Transverse colon (tissue), 4 donors: ENCODE data around the gene MYCT1. TPM values are rescaled to one million over a fixed set of nuclear protein-coding genes. Genes with fewer than 3 reads are reported as not detected.

Experiments
- DNase-seq: peaks from one replicate; pipeline ENCODE4 v3.0.0-alpha.2; 2019
- H3K27ac ChIP-seq, 4 donors: fragments of 200-600 bp; sonication (generic); 2 replicates each; pipeline ENCODE4 v1.5.1; 2016 to 2018; ENCODE audit warnings: inconsistent platforms in 4 of 4
- H3K27me3 ChIP-seq: fragments of 200-600 bp; sonication (generic); 2 replicates; pipeline ENCODE4 v1.5.1; 2017; ENCODE audit warnings: inconsistent platforms
- H3K36me3 ChIP-seq, 4 donors: fragments of 200-600 bp; sonication (generic); 2 replicates each; pipeline ENCODE4 v1.5.1; 2017 to 2019; ENCODE audit warnings: inconsistent platforms in 4 of 4
- H3K4me1 ChIP-seq, 4 donors: fragments of 200-600 bp; sonication (generic); 2 replicates each; pipeline ENCODE4 v1.5.1; 2017 to 2020; ENCODE audit warnings: inconsistent platforms in 4 of 4
- H3K4me3 ChIP-seq, 4 donors: fragments of 200-600 bp; sonication (generic); 1 replicate in 1 of 4; 2 replicates in 3 of 4; pipeline versions ENCODE4 v1.5.1 to v1.6.1; 2017 to 2019; ENCODE audit warnings: inconsistent platforms in 4 of 4
- H3K9me3 ChIP-seq, 2 donors: fragments of 200-600 bp; sonication (generic); 2 replicates each; pipeline ENCODE4 v1.5.1; 2017 to 2019; ENCODE audit warnings: inconsistent platforms in 2 of 2
- CTCF ChIP-seq, 5 experiments: fragments of 200-600 bp in 3 of 5; fragments of 450-650 bp in 2 of 5; sonication (generic) in 3 of 5; IDR thresholded peaks; 1 replicate in 2 of 5; 2 replicates in 3 of 5; pipeline ENCODE4 v1.5.1; 2016 to 2017; ENCODE audit warnings: antibody characterized with exemption in 5 of 5, inconsistent platforms in 3 of 5, mild to moderate bottlenecking in 2 of 5, moderate library complexity in 1 of 5
- EP300 ChIP-seq: sonication (generic); formaldehyde crosslinking; IDR thresholded peaks from one replicate; pipeline ENCODE4 v1.6.1; 2017; ENCODE audit warnings: antibody characterized with exemption, low read depth
- POLR2A ChIP-seq: fragments of 450-650 bp; IDR thresholded peaks from one replicate; pipeline ENCODE4 v1.6.1; 2016; ENCODE audit warnings: antibody characterized with exemption, mild to moderate bottlenecking, moderate library complexity
- POLR2AphosphoS5 ChIP-seq, 3 donors: sonication (generic); formaldehyde crosslinking; IDR thresholded peaks; one replicate each; pipeline ENCODE4 v1.6.1; 2016; ENCODE audit warnings: antibody characterized with exemption in 3 of 3
- WGBS, 2 donors: methylation state at CpG; one replicate each; pipeline ENCODE4 v1.1.5; 2018; ENCODE audit warnings: low coverage in 1 of 2; 5-methylcytosine and 5-hydroxymethylcytosine counted together
- in situ Hi-C, 4 donors: fragments of 200-750 bp; cut with MboI; loops; one replicate each; pipeline versions ENCODE4 v1.15.0 to v1.15.1; 2017; ENCODE audit warnings: low sequenced_read_pairs in 3 of 4, low pct_ligation_motif_present in 1 of 4, low pct_unique_long_range_greater_than_20kb in 1 of 4
- intact Hi-C: fragments of 100-400 bp; cut with DNase I; formaldehyde crosslinking; loops from one replicate; pipeline ENCODE4 v1.15.1; 2023; ENCODE audit warnings: low total_unique reads
- total RNA-seq, 4 donors: library from RNA; depleted of rRNA; stranded (reverse); fragments of >200 nt; gene quantifications; one replicate each; pipeline ENCODE4 v1.1.0, GENCODE V29; 2016

Gene MYCT1
- total RNA-seq, 4 donors from 2014 or later: 0.20 to 2.4 (median 2.3) TPM; not detected in 1

- H3K36me3 ChIP-seq: no peaks in the 10 kb centered on the region
- H3K27ac ChIP-seq: no peak overlapping the region
- TF ChIP-seq POLR2AphosphoS5 (IDR thresholded peaks at IDR 0.05) (no peak), CTCF (IDR thresholded peaks at IDR 0.05) (no peak), POLR2A (no peak), EP300 (no peak)
- H3K4me3 ChIP-seq: no peak overlapping the region
- peaks cover under 1% of the 10 kb centered on the region for H3K27me3 ChIP-seq
- peaks cover 6 to 8% of the 10 kb centered on the region in 2 donors for H3K9me3 ChIP-seq
- 71 to 85% methylated on average over 2 of the region's 2 CpGs for WGBS, 2 donors
- in situ Hi-C loops: no loop called here
- no peak for DNase-seq
- intact Hi-C loops: no loop called here
- no peaks in the 10 kb centered on the region for H3K4me1 ChIP-seq
These were observed 7.6 kb downstream of the MYCT1 start for GRCh38 chr6:152705327-152705726.

GRCh38 chr6:152716322-152716721, 18.6 kb downstream of the MYCT1 start:
- no peak for DNase-seq
- no peak for TF ChIP-seq POLR2A
- no peak for TF ChIP-seq CTCF (IDR thresholded peaks at IDR 0.05)
- TF ChIP-seq EP300: no peak
- TF ChIP-seq POLR2AphosphoS5 (IDR thresholded peaks at IDR 0.05): no peak
- H3K36me3 ChIP-seq: no peaks in the 10 kb centered on the region
- in situ Hi-C loops (no loop called here), intact Hi-C loops (no loop called here)
- no peaks in the 10 kb centered on the region for H3K4me1 ChIP-seq
- no peak overlapping the region for H3K4me3 ChIP-seq
- WGBS, 2 donors: 55 to 61% methylated on average over 3 of the region's 3 CpGs
- H3K27ac ChIP-seq: no peak overlapping the region
- H3K9me3 ChIP-seq: no peaks in the 10 kb centered on the region
- no peaks in the 10 kb centered on the region for H3K27me3 ChIP-seq

- intact Hi-C loops (no loop called here), in situ Hi-C loops (no loop called here)
- H3K27me3 ChIP-seq: no peaks in the 10 kb centered on the region
- H3K9me3 ChIP-seq: no peaks in the 10 kb centered on the region
- WGBS, 2 donors: 80 to 100% methylated on average over 2 to 3 of the region's 3 CpGs
- H3K4me3 ChIP-seq: no peak overlapping the region
- no peaks in the 10 kb centered on the region for H3K4me1 ChIP-seq
- no peak for TF ChIP-seq EP300
- no peak for TF ChIP-seq CTCF (IDR thresholded peaks at IDR 0.05)
- TF ChIP-seq POLR2A: no peak
- TF ChIP-seq POLR2AphosphoS5 (IDR thresholded peaks at IDR 0.05): no peak
- no peak for DNase-seq
- no peak overlapping the region for H3K27ac ChIP-seq
- no peaks in the 10 kb centered on the region for H3K36me3 ChIP-seq
These were observed 23.3 kb downstream of the MYCT1 start for GRCh38 chr6:152720974-152721373.

- no peaks in the 10 kb centered on the region for H3K36me3 ChIP-seq
- no peak for DNase-seq
- TF ChIP-seq POLR2AphosphoS5 (IDR thresholded peaks at IDR 0.05) (no peak), POLR2A (no peak), EP300 (no peak), CTCF (IDR thresholded peaks at IDR 0.05) (no peak)
- no peaks in the 10 kb centered on the region for H3K4me1 ChIP-seq
- H3K9me3 ChIP-seq: no peaks in the 10 kb centered on the region
- no peak overlapping the region for H3K4me3 ChIP-seq
- in situ Hi-C loops: no loop called here
- H3K27me3 ChIP-seq: no peaks in the 10 kb centered on the region
- intact Hi-C loops: no loop called here
- 80 to 89% methylated on average over 4 of the region's 4 CpGs for WGBS, 2 donors
- H3K27ac ChIP-seq: no peak overlapping the region
These were observed 24.3 kb downstream of the MYCT1 start for GRCh38 chr6:152721956-152722355.
